ENCODE results near the gene ZNF154.
A peak's percentile ranks its signal among the peaks of the same experiment; 100 is the strongest.

The ZNF154 gene

DNA sequence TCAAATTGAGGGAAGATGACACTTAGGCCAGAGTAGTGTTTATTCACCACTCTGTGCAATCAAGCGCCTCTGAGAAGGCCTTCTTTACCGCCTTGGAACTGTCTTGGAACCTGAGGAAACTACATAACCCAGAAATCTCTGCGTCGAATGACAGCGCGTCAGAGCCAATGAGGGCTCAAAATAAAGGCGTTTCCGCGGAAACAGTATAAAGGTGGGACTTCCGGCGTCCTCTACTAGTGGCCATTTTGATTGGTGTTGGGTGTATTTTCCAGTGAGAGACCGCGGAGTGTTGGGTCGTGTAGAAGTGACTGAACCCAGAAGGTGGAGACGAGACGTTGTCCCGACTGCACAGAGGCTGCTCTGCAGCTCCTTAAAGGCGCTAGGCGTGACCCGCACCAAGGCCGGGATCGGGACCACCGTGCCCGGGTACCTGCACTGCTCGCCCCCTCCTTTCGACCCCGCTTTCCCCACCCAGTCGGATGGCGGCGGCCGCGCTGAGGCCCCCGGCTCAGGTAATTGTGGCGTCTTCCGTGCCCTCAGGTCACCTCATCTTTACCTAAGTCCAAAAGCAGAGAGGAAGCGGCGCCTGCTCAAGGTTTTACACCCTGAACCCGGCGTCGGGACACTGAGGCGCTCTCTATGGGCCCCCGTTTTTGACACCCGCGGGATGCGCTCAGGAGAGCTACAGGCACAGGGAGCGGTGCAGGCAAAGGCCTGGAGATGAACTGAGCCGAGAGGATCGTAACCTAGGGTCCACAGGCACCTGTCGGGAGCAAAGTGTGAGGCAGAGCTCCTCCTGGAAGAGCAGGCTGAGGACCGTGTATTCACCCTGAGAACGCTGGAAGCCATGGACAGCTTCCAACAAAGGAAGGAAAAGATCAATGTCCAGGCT is 37.8 kb upstream of the ZNF154 start, which contains the start of gene ZNF776:
TSS of gene ZNF776 (plus strand) at position 236 of the 892 bp plus-strand sequence. CDS start at position 480, 244 bp downstream.
- TF ChIP-seq YY1 (IDR thresholded peaks at IDR 0.05; ENCODE audit: low read depth) (peak; percentile 91), CREB1 (IDR thresholded peaks at IDR 0.05; ENCODE audit: low read depth) (no peak), TAF1 (IDR thresholded peaks at IDR 0.05; ENCODE audit: low read depth) (peak; percentile 47; the same call in 1 of the 2 replicates), ZBTB7A (IDR thresholded peaks at IDR 0.05; ENCODE audit: low read depth) (0 out of 2 replicates have a peak, but pooled peaks have one; percentile 60), EP300 (IDR thresholded peaks at IDR 0.05; ENCODE audit: borderline replicate concordance) (no peak), RAD21 (IDR thresholded peaks at IDR 0.05; ENCODE audit: low read depth) (no peak), NFIC (IDR thresholded peaks at IDR 0.05) (no peak), EGR1 (IDR thresholded peaks at IDR 0.05) (no peak), TCF12 (IDR thresholded peaks at IDR 0.05; ENCODE audit: low read depth) (0 out of 2 replicates have a peak, but pooled peaks have one; percentile 33), FOXM1 (IDR thresholded peaks at IDR 0.05; ENCODE audit: borderline replicate concordance, low read depth) (no peak), TEAD4 (IDR thresholded peaks at IDR 0.05) (no peak), CEBPB (IDR thresholded peaks at IDR 0.05) (no peak)
- TF ChIP-seq, protein P1, sequence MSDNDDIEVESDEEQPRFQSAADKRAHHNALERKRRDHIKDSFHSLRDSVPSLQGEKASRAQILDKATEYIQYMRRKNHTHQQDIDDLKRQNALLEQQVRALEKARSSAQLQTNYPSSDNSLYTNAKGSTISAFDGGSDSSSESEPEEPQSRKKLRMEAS (IDR thresholded peaks at IDR 0.05), result peak; percentile 8; the same call in 1 of the 2 replicates
- TF ChIP-seq, protein P2, sequence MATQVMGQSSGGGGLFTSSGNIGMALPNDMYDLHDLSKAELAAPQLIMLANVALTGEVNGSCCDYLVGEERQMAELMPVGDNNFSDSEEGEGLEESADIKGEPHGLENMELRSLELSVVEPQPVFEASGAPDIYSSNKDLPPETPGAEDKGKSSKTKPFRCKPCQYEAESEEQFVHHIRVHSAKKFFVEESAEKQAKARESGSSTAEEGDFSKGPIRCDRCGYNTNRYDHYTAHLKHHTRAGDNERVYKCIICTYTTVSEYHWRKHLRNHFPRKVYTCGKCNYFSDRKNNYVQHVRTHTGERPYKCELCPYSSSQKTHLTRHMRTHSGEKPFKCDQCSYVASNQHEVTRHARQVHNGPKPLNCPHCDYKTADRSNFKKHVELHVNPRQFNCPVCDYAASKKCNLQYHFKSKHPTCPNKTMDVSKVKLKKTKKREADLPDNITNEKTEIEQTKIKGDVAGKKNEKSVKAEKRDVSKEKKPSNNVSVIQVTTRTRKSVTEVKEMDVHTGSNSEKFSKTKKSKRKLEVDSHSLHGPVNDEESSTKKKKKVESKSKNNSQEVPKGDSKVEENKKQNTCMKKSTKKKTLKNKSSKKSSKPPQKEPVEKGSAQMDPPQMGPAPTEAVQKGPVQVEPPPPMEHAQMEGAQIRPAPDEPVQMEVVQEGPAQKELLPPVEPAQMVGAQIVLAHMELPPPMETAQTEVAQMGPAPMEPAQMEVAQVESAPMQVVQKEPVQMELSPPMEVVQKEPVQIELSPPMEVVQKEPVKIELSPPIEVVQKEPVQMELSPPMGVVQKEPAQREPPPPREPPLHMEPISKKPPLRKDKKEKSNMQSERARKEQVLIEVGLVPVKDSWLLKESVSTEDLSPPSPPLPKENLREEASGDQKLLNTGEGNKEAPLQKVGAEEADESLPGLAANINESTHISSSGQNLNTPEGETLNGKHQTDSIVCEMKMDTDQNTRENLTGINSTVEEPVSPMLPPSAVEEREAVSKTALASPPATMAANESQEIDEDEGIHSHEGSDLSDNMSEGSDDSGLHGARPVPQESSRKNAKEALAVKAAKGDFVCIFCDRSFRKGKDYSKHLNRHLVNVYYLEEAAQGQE (IDR thresholded peaks at IDR 0.05; ENCODE audit: low read depth), result no peak
- TF ChIP-seq, protein P3, sequence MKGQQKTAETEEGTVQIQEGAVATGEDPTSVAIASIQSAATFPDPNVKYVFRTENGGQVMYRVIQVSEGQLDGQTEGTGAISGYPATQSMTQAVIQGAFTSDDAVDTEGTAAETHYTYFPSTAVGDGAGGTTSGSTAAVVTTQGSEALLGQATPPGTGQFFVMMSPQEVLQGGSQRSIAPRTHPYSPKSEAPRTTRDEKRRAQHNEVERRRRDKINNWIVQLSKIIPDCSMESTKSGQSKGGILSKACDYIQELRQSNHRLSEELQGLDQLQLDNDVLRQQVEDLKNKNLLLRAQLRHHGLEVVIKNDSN (IDR thresholded peaks at IDR 0.05), result no peak

DNA sequence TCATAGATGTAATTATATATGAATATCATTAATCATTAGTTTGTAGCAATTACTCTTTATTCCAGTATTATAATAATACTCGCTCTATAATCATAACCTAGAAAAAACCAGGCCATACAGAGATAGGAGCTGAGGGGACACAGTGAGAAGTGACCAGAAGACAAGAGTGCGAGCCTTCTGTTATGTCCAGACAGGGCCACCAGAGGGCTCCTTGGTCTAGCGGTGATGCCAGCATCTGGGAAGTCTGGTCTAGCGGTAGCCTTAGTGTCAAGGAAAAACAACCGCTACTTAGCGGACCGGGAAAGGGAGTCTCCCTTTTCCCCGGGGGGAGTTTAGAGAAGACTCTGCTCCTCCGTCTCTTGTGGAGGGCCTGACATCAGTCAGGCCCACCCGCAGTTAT is 29.3 kb upstream of the ZNF154 start:
- TF ChIP-seq RAD21 (IDR thresholded peaks at IDR 0.05; ENCODE audit: low read depth), result peak; percentile 57

DNA sequence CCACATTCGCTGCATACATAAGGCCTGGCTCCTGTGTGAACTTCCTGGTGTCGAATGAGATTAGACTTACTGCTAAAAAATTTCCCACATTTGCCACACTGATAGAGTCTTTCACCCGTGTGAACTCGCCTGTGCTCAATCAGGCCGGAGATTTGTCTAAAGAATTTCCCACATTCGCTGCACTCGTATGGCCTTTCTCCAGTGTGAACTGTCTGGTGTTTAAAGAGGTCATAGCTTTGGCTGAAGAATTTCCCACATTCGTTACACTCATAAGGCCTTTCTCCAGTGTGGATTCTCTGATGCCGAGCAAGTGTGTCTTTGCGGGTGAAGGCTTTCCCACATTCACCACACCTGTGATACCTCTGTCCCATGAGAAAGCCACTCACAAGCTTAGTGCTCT is 11.9 kb upstream of the ZNF154 start:
- TF ChIP-seq EGR1 (IDR thresholded peaks at IDR 0.05), result no peak
- no peak for TF ChIP-seq NFIC (IDR thresholded peaks at IDR 0.05)
- no peak for TF ChIP-seq FOXM1 (IDR thresholded peaks at IDR 0.05; ENCODE audit: borderline replicate concordance, low read depth)
- TF ChIP-seq, protein P2 (IDR thresholded peaks at IDR 0.05; ENCODE audit: low read depth), result no peak
- no peak for TF ChIP-seq YY1 (IDR thresholded peaks at IDR 0.05; ENCODE audit: low read depth)
- no peak for TF ChIP-seq TAF1 (IDR thresholded peaks at IDR 0.05; ENCODE audit: low read depth)
- no peak for TF ChIP-seq TCF12 (IDR thresholded peaks at IDR 0.05; ENCODE audit: low read depth)
- TF ChIP-seq, protein P1 (IDR thresholded peaks at IDR 0.05), result no peak
- TF ChIP-seq CEBPB (IDR thresholded peaks at IDR 0.05), result no peak
- TF ChIP-seq, protein P3 (IDR thresholded peaks at IDR 0.05), result no peak

DNA sequence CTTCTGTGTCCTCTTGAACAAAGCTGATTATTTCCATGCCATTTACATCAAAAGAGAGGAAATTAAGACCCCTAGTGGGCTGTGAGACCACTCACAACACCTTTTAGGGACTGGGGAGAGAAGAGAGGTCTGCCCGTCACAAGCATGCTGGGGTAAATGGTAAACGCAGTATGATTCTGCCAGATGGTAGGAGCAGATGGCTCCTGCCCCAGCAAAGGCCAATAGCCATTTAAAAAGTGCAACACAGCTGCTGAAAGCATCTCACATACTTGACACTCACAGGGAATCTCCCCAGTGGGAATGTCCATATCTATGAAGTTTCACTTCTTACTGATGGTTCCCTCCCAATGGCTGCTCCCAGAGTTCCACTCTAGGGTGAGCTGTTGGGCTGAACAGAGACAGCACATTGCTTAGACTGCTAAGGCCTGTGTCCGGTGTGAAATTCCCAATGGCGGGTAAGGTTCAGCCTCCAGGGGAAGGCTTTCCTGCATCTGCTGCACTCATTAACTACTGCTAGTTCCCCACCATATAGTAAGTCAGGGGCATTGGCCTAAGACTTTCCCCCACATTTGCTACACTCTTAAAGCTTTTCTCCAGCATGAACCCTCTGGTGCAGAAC is 11.0 kb upstream of the ZNF154 start:
- no peak for TF ChIP-seq YY1 (IDR thresholded peaks at IDR 0.05; ENCODE audit: low read depth)
- TF ChIP-seq EGR1 (IDR thresholded peaks at IDR 0.05), result no peak
- TF ChIP-seq FOXM1 (IDR thresholded peaks at IDR 0.05; ENCODE audit: borderline replicate concordance, low read depth), result no peak
- no peak for TF ChIP-seq NFIC (IDR thresholded peaks at IDR 0.05)
- no peak for TF ChIP-seq CEBPB (IDR thresholded peaks at IDR 0.05)
- TF ChIP-seq, protein P3 (IDR thresholded peaks at IDR 0.05), result no peak
- TF ChIP-seq TAF1 (IDR thresholded peaks at IDR 0.05; ENCODE audit: low read depth), result no peak
- no peak for TF ChIP-seq TCF12 (IDR thresholded peaks at IDR 0.05; ENCODE audit: low read depth)
- TF ChIP-seq ZBTB7A (IDR thresholded peaks at IDR 0.05; ENCODE audit: low read depth), result no peak
- no peak for TF ChIP-seq CREB1 (IDR thresholded peaks at IDR 0.05; ENCODE audit: low read depth)

DNA sequence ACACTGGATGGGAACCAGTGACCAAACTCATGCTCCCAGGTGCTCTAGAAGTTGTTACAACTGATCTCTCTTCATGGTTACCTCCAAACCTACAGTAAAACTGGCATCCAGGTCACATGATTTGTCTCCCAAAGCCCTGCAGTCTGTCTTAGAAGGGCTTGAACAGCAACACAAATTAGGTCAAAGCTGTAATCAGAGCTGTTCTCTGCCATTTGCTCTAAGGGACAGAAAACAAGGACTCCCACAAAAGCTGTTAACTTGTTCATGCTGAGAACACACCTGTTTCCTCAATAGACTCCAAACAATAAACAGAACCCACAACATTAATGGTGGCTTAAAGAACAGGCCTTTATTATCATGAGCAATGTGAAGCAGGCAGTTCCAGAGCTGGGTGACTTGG is 10.4 kb upstream of the ZNF154 start:
- TF ChIP-seq EGR1 (IDR thresholded peaks at IDR 0.05) (no peak), TEAD4 (IDR thresholded peaks at IDR 0.05) (no peak)
- TF ChIP-seq, protein P3 (IDR thresholded peaks at IDR 0.05), result no peak

Data from Ishikawa (cell line).